ENCODE results near the gene MTMR2. TPM values are rescaled to one million over a fixed set of nuclear protein-coding genes. Genes with fewer than 3 reads are reported as not detected.

MTMR2 gene
- total and polyA plus RNA-seq, 12 donors: 6.9 to 31.6 (median 23.7) TPM

DNA sequence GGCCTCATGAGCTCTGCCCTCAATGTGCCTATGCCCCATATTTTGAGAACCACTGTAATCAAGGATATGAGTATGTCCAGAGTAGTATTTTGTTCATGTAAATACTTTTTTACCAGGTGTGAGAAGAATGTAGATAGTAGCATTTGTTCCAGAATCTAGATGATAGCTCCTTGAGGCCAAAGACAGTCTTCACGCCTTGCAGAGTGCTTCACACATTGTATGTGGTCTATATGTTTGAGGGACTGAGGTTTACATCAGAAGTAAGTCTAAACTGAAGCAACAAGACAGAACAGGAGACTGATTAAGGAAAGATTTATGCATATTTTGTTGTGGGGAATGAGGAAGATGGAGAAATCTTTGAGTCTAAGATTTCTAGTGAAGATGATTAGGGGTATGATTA is 121.1 kb downstream of the MTMR2 start:
- no peak for TF ChIP-seq POLR2A (IDR thresholded peaks at IDR 0.05)
- TF ChIP-seq, protein P1, sequence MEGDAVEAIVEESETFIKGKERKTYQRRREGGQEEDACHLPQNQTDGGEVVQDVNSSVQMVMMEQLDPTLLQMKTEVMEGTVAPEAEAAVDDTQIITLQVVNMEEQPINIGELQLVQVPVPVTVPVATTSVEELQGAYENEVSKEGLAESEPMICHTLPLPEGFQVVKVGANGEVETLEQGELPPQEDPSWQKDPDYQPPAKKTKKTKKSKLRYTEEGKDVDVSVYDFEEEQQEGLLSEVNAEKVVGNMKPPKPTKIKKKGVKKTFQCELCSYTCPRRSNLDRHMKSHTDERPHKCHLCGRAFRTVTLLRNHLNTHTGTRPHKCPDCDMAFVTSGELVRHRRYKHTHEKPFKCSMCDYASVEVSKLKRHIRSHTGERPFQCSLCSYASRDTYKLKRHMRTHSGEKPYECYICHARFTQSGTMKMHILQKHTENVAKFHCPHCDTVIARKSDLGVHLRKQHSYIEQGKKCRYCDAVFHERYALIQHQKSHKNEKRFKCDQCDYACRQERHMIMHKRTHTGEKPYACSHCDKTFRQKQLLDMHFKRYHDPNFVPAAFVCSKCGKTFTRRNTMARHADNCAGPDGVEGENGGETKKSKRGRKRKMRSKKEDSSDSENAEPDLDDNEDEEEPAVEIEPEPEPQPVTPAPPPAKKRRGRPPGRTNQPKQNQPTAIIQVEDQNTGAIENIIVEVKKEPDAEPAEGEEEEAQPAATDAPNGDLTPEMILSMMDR (IDR thresholded peaks at IDR 0.05): no peak
- no peak for DNase-seq
- WGBS, 4 donors: 95 to 100% (median 99%) methylated on average over 1 of the region's 1 CpG
- H3K4me1 ChIP-seq (replicated peaks in 1 of 2): no peaks in the 10 kb centered on the region
- H3K27ac ChIP-seq: no peak overlapping the region
- no peaks in the 10 kb centered on the region for H3K27me3 ChIP-seq
- H3K36me3 ChIP-seq (replicated peaks in 1 of 2): peaks cover 0 to 17% of the 10 kb centered on the region in 2 donors
- no peak overlapping the region for H3K4me3 ChIP-seq
- no peaks in the 10 kb centered on the region for H3K9me3 ChIP-seq (replicated peaks in 1 of 3)
- intact Hi-C loops (cut with DNase I): no loop called here

DNA sequence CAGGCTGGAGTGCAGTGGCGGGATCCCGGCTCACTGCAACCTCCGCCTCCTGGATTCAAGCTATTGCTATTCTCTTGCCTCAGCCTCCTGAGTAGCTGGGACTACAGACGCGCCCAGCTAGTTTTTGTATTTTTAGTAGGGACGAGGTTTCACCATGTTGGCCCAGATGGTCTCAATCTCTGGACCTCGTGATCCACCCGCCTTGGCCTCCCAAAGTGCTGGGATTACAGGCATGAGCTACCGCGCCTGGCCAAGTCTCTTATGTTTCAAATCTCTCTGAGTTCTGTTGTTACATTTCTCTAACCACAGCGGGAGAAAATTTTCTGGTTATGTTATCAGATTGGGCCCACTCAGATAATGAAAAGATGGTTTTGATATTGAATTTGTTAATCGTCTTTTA is 123.5 kb downstream of the MTMR2 start:
- no peak for DNase-seq
- Histone ChIP-seq H3K9me3 (replicated peaks in 1 of 3) (no peaks in the 10 kb centered on the region), H3K36me3 (replicated peaks in 1 of 2) (peaks cover 0 to 17% of the 10 kb centered on the region in 2 donors), H3K4me1 (replicated peaks in 1 of 2) (no peaks in the 10 kb centered on the region), H3K27me3 (no peaks in the 10 kb centered on the region), H3K27ac (no peak overlapping the region), H3K4me3 (no peak overlapping the region)
- intact Hi-C loops (cut with DNase I): no loop called here
- TF ChIP-seq, protein P1 (IDR thresholded peaks at IDR 0.05): no peak
- TF ChIP-seq POLR2A (IDR thresholded peaks at IDR 0.05): no peak
- WGBS, 4 donors: 94 to 96% (median 95%) methylated on average over 12 of the region's 12 CpGs

DNA sequence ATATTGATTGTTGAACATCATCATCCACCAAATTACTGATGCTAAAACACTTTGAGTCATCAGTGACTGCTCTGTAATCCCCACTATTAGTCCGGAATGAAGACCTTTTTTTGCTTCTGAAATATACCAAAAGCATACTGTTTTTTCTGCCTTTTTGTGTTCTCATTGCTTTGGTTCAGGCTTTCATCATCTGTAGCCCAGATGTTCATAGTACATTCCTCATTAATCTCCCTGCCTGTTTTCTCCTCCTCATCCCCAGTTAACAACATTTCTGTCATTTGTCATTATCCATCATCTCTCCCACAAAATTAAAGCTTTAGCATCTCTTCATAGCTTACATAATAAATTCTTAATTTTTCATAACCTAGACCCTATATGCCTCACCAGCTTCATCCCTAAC is 124.4 kb downstream of the MTMR2 start:
- Histone ChIP-seq H3K36me3 (replicated peaks in 1 of 2) (peaks cover 0 to 17% of the 10 kb centered on the region in 2 donors), H3K4me1 (replicated peaks in 1 of 2) (no peaks in the 10 kb centered on the region), H3K4me3 (no peak overlapping the region), H3K27ac (no peak overlapping the region), H3K27me3 (no peaks in the 10 kb centered on the region), H3K9me3 (replicated peaks in 1 of 3) (no peaks in the 10 kb centered on the region)
- intact Hi-C loops (cut with DNase I): no loop called here
- DNase-seq: no peak
- TF ChIP-seq, protein P1 (IDR thresholded peaks at IDR 0.05): no peak
- no peak for TF ChIP-seq POLR2A (IDR thresholded peaks at IDR 0.05)
- WGBS, 4 donors: 78 to 93% (median 90%) methylated on average over 1 of the region's 1 CpG

DNA sequence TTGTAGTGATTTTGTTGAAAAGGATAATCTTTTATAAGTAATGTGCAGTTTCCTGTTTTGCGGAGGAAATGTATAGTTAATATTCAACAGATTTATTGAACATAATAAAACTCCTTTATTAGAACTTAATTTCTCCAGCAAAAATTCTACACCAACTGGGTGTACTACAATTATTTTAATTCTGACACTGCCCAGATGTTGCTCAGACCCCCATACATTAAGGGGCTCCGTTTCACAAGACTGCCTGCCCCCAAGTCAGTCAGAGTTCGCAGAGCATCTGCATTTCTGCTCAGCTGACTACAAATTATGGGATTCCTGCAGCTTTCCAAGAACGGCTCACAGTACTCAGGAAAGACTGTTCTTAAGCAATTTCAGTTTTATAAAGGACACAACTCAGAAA is 127.4 kb downstream of the MTMR2 start:
- peaks cover 0 to 17% of the 10 kb centered on the region in 2 donors for H3K36me3 ChIP-seq (replicated peaks in 1 of 2)
- TF ChIP-seq POLR2A (IDR thresholded peaks at IDR 0.05): no peak
- TF ChIP-seq, protein P1 (IDR thresholded peaks at IDR 0.05): no peak
- 83 to 86% (median 85%) methylated on average over 3 to 4 of the region's 4 CpGs for WGBS, 4 donors
- no peak for DNase-seq
- peaks cover 1 to 9% of the 10 kb centered on the region in 2 donors for H3K4me1 ChIP-seq (replicated peaks in 1 of 2)
- H3K4me3 ChIP-seq: no peak overlapping the region
- intact Hi-C loops (cut with DNase I): no loop called here
- H3K9me3 ChIP-seq (replicated peaks in 1 of 3): no peaks in the 10 kb centered on the region
- no peaks in the 10 kb centered on the region for H3K27me3 ChIP-seq
- no peak overlapping the region for H3K27ac ChIP-seq

Data from adrenal gland (tissue), 12 donors.